Small intestine (tissue), 7 donors: ENCODE data around the gene RUBCNL. TPM values are rescaled to one million over a fixed set of nuclear protein-coding genes. Genes with fewer than 3 reads are reported as not detected.
"Not testable (repeated sequence)": the region's sequence is repeated elsewhere in the genome, so short reads cannot be mapped to it uniquely, and the experiment has no call there.

Source experiments
- DNase-seq, 2 donors: peaks; one replicate each; pipeline versions ENCODE4 v3.0.0 to v3.0.0-alpha.2; 2013
- FAIRE-seq: peaks from 2 replicates; lab custom pipeline; 2012; peaks lifted over from hg19 to GRCh38; lab: Jason Lieb, UNC
- H3K27ac ChIP-seq, 3 donors: one replicate each; pipeline ENCODE4 v1.5.1; 2013; ENCODE audit warnings: low read length in 2 of 3, mild to moderate bottlenecking in 2 of 3, control low read depth in 1 of 3, inconsistent platforms in 1 of 3, low read depth in 1 of 3, moderate library complexity in 1 of 3
- H3K27me3 ChIP-seq, 3 donors: one replicate each; pipeline ENCODE4 v1.6.1; 2013; ENCODE audit warnings: low read length in 3 of 3, inconsistent platforms in 1 of 3; ENCODE audit not compliant: control insufficient read depth in 3 of 3, insufficient read depth in 3 of 3
- H3K36me3 ChIP-seq, 3 donors: one replicate each; pipeline ENCODE4 v1.6.1; 2013; ENCODE audit warnings: low read length in 3 of 3, inconsistent platforms in 1 of 3, low read depth in 1 of 3, mild to moderate bottlenecking in 1 of 3, moderate library complexity in 1 of 3; ENCODE audit not compliant: control insufficient read depth in 3 of 3, insufficient read depth in 2 of 3
- H3K4me1 ChIP-seq, 3 donors: one replicate each; pipeline ENCODE4 v1.6.1; 2013; ENCODE audit warnings: low read length in 2 of 3, inconsistent platforms in 1 of 3, low read depth in 1 of 3, mild to moderate bottlenecking in 1 of 3, moderate library complexity in 1 of 3; ENCODE audit not compliant: control insufficient read depth in 3 of 3, insufficient read depth in 2 of 3
- H3K4me3 ChIP-seq, 3 donors: one replicate each; pipeline ENCODE4 v1.5.1; 2013; ENCODE audit warnings: low read length in 3 of 3, control low read depth in 1 of 3, inconsistent platforms in 1 of 3, low read depth in 1 of 3, mild to moderate bottlenecking in 1 of 3, moderate library complexity in 1 of 3
- H3K9me3 ChIP-seq, 2 donors: one replicate each; pipeline ENCODE4 v1.6.1; 2013; ENCODE audit warnings: low read depth in 1 of 2, low read length in 1 of 2; ENCODE audit not compliant: control insufficient read depth in 2 of 2, insufficient read depth in 1 of 2
- WGBS, 3 donors: extraction: QIAGEN DNeasy Blood & Tissue Kit; methylation state at CpG; one replicate each; pipeline ENCODE4 v1.1.7; 2013; 5-methylcytosine and 5-hydroxymethylcytosine counted together
- polyA plus RNA-seq, 4 donors: library from polyadenylated mRNA; stranded (reverse) in 3 of 4; unstranded in 1 of 4; fragments of 200-250 nt in 3 of 4; fragments of 120-200 nt in 1 of 4; gene quantifications; one replicate each; pipeline versions ENCODE4 v1.2.1 to v1.2.3, GENCODE V29; 2013
- donor health status: healthy with polysubstance abuse.
- donor health status: control.
- donor health status: control.
- donor health status: Bipolar disorder and iron deficiency.
- donor health status: healthy.

RUBCNL gene
- polyA plus RNA-seq, 4 donors = 0.67 to 6.2 (median 3.2) TPM

- H3K4me1 ChIP-seq = no peaks in the 10 kb centered on the region
- no peak overlapping the region for H3K27ac ChIP-seq
- FAIRE-seq (no peak), DNase-seq (no peak)
- no peaks in the 10 kb centered on the region for H3K36me3 ChIP-seq
- H3K27me3 ChIP-seq = peaks cover 0 to 6% (median 0%) of the 10 kb centered on the region in 3 donors
- WGBS, 3 donors = 85 to 93% (median 87%) methylated on average over 4 of the region's 4 CpGs
- H3K9me3 ChIP-seq = no peaks in the 10 kb centered on the region
- H3K4me3 ChIP-seq = no peak overlapping the region
Observed at GRCh38 chr13:46380242-46380641, 6.8 kb downstream of the RUBCNL start.

- DNase-seq (no peak), FAIRE-seq (no peak)
- Histone ChIP-seq H3K27ac (no peak overlapping the region), H3K36me3 (no peaks in the 10 kb centered on the region), H3K4me1 (no peaks in the 10 kb centered on the region), H3K9me3 (no peaks in the 10 kb centered on the region), H3K27me3 (peaks cover 0 to 3% (median 0%) of the 10 kb centered on the region in 3 donors), H3K4me3 (no peak overlapping the region)
- 71 to 82% (median 78%) methylated on average over 2 of the region's 2 CpGs for WGBS, 3 donors
Observed at GRCh38 chr13:46379611-46380010, 7.4 kb downstream of the RUBCNL start.

- H3K4me1 ChIP-seq = peaks cover 0 to 9% (median 0%) of the 10 kb centered on the region in 3 donors
- H3K9me3 ChIP-seq = no peaks in the 10 kb centered on the region
- no peak for DNase-seq
- WGBS, 3 donors = 84 to 89% (median 88%) methylated on average over 2 of the region's 2 CpGs
- no peak for FAIRE-seq
- H3K36me3 ChIP-seq = no peaks in the 10 kb centered on the region
- H3K27me3 ChIP-seq = no peaks in the 10 kb centered on the region
- no peak overlapping the region for H3K4me3 ChIP-seq
- H3K27ac ChIP-seq = no peak overlapping the region
Observed at GRCh38 chr13:46378411-46378810, 8.6 kb downstream of the RUBCNL start.

GRCh38 chr13:46377554-46377953 lies 9.5 kb downstream of the RUBCNL start:
- no peak overlapping the region for H3K4me3 ChIP-seq
- H3K4me1 ChIP-seq = peaks cover 0 to 9% (median 0%) of the 10 kb centered on the region in 3 donors
- H3K27ac ChIP-seq = no peak overlapping the region
- no peak for DNase-seq
- WGBS, 3 donors = 17 to 54% (median 34%) methylated on average over 4 of the region's 4 CpGs
- no peaks in the 10 kb centered on the region for H3K36me3 ChIP-seq
- H3K27me3 ChIP-seq = no peaks in the 10 kb centered on the region
- no peak for FAIRE-seq
- H3K9me3 ChIP-seq = no peaks in the 10 kb centered on the region

- 39 to 51% (median 50%) methylated on average over 2 of the region's 2 CpGs for WGBS, 3 donors
- Histone ChIP-seq H3K9me3 (no peaks in the 10 kb centered on the region), H3K27ac (peak overlapping the region in 2 of 3 donors; percentile 67 to 87), H3K4me1 (peaks cover 0 to 10% (median 2%) of the 10 kb centered on the region in 3 donors), H3K4me3 (no peak overlapping the region), H3K27me3 (no peaks in the 10 kb centered on the region), H3K36me3 (no peaks in the 10 kb centered on the region)
- FAIRE-seq (no peak), DNase-seq (peak; percentile 65 to 68)
Observed at GRCh38 chr13:46374710-46375109, 12.3 kb downstream of the RUBCNL start.

- Histone ChIP-seq H3K27me3 (no peaks in the 10 kb centered on the region), H3K4me3 (peak overlapping the region in 1 of 3 donors; percentile 9), H3K9me3 (no peaks in the 10 kb centered on the region), H3K36me3 (no peaks in the 10 kb centered on the region), H3K27ac (peak overlapping the region; percentile 2 to 67 (median 57)), H3K4me1 (peaks cover 0 to 15% (median 2%) of the 10 kb centered on the region in 3 donors)
- FAIRE-seq = no peak
- DNase-seq = peak; percentile 77 to 80
- WGBS, 3 donors = 12 to 68% (median 29%) methylated on average over 1 of the region's 1 CpG
Observed at GRCh38 chr13:46373623-46374022, 13.4 kb downstream of the RUBCNL start.

- H3K9me3 ChIP-seq, H3K36me3 ChIP-seq, H3K27me3 ChIP-seq, DNase-seq, H3K4me3 ChIP-seq, FAIRE-seq: not testable (repeated sequence)
- 76 to 85% (median 84%) methylated on average over 8 of the region's 8 CpGs for WGBS, 3 donors
- peak overlapping the region in 1 of 3 donors; percentile 62 for H3K27ac ChIP-seq
- H3K4me1 ChIP-seq = peaks cover 0 to 15% (median 2%) of the 10 kb centered on the region in 3 donors
Observed at GRCh38 chr13:46372938-46373337, 14.1 kb downstream of the RUBCNL start.

- 90 to 97% (median 93%) methylated on average over 9 of the region's 9 CpGs for WGBS, 3 donors
Observed at GRCh38 chr13:46372071-46372470, 15.0 kb downstream of the RUBCNL start.

More at GRCh38 chr13:46372071-46372470, 15.0 kb downstream of the RUBCNL start:
- DNase-seq = no peak
- peaks cover 0 to 15% (median 2%) of the 10 kb centered on the region in 3 donors for H3K4me1 ChIP-seq
- H3K27ac ChIP-seq = no peak overlapping the region
- no peaks in the 10 kb centered on the region for H3K27me3 ChIP-seq
- no peaks in the 10 kb centered on the region for H3K9me3 ChIP-seq
- no peaks in the 10 kb centered on the region for H3K36me3 ChIP-seq
- FAIRE-seq = no peak
- H3K4me3 ChIP-seq = no peak overlapping the region
